HCT116 (cell line): ENCODE measurements around the gene HMCN2. TPM values are rescaled to one million over a fixed set of nuclear protein-coding genes. Genes with fewer than 3 reads are reported as not detected.

Source experiments
- ATAC-seq: fragments of 200-7000 bp; cut with Tn5 transposase; 2 replicates; pipeline ENCODE4 v1.9.1; 2020; ENCODE audit warnings: mild to moderate bottlenecking, moderate library complexity
- BruUV-seq: library from RNA; stranded (reverse); fragments of 400-500 nt; replicated peaks from 2 replicates; lab custom pipeline; 2021; lab: Mats Ljungman, UMichigan
- CTCF ChIA-PET: fragments of 300-600 bp; sonication (Branson Sonifier 250); formaldehyde crosslinking; loops from one replicate; lab custom pipeline; 2021; ENCODE audit warnings: antibody characterized with exemption; lab: Charles Lee
- POLR2A ChIA-PET: fragments of 300-600, 350-600 bp; sonication (Branson Sonifier 250); formaldehyde crosslinking; loops from one replicate; lab custom pipeline; 2021; ENCODE audit warnings: antibody characterized with exemption; lab: Charles Lee
- RAD21 ChIA-PET, 2 experiments: fragments of 300-600 bp; sonication (Branson Sonifier 250); formaldehyde crosslinking; loops; one replicate each; lab custom pipeline; 2023; ENCODE audit warnings: low total read pairs in 2 of 2; ENCODE audit not compliant: uncharacterized antibody in 2 of 2, unreplicated experiment in 2 of 2, low non-redundant PET in 1 of 2; lab: Charles Lee
- DNase-seq: peaks from one replicate; pipeline ENCODE4 v3.0.0-alpha.2; 2010; ENCODE audit warnings: low read depth, low spot score
- H2AFZ ChIP-seq: fragments of 200-600 bp; shearing (Covaris generic), sonication (generic); 2 replicates; pipeline ENCODE4 v1.6.1; 2017; ENCODE audit warnings: low read depth, mixed run types, mixed read lengths, antibody characterized with exemption, low read length; ENCODE audit not compliant: poor library complexity, severe bottlenecking
- H3K27ac ChIP-seq: 2 replicates; pipeline ENCODE4 v1.5.1; 2012; ENCODE audit warnings: low read depth, low read length
- H3K27me3 ChIP-seq: fragments of 200-600 bp; sonication (generic); 2 replicates; pipeline ENCODE4 v1.6.1; 2016; ENCODE audit warnings: mixed run types, low read length, mixed read lengths; ENCODE audit not compliant: insufficient read depth
- H3K36me3 ChIP-seq, 2 experiments: fragments of 200-500 bp in 1 of 2; fragments of 200-600 bp in 1 of 2; sonication (Bioruptor generic) in 1 of 2; sonication (generic) in 1 of 2; 2 replicates each; pipeline versions ENCODE4 v1.5.1 to v1.6.1; 2014 to 2016; ENCODE audit warnings: low read length in 2 of 2, inconsistent platforms in 1 of 2, mixed read lengths in 1 of 2, mixed run types in 1 of 2; ENCODE audit not compliant: insufficient read depth in 2 of 2, control insufficient read depth in 1 of 2
- H3K4me1 ChIP-seq, 2 experiments: fragments of 200-600 bp in 1 of 2; sonication (generic) in 1 of 2; 2 replicates each; pipeline versions ENCODE4 v1.5.1 to v1.6.1; 2012 to 2017; ENCODE audit warnings: low read length in 2 of 2, inconsistent platforms in 1 of 2, mild to moderate bottlenecking in 1 of 2, mixed read lengths in 1 of 2, mixed run types in 1 of 2, moderate library complexity in 1 of 2; ENCODE audit not compliant: insufficient read depth in 2 of 2, control insufficient read depth in 1 of 2
- H3K4me2 ChIP-seq: fragments of 200-600 bp; sonication (generic); 2 replicates; pipeline ENCODE4 v1.6.1; 2017; ENCODE audit warnings: mixed run types, low read length, mixed read lengths
- H3K4me3 ChIP-seq, 2 experiments: fragments of 200-600 bp in 1 of 2; sonication (generic) in 1 of 2; replicated peaks in 1 of 2; 2 replicates each; pipeline ENCODE4 v1.5.1; 2011 to 2016; ENCODE audit warnings: low read length in 2 of 2, control low read depth in 1 of 2, low read depth in 1 of 2, mild to moderate bottlenecking in 1 of 2, mixed read lengths in 1 of 2, mixed run types in 1 of 2
- H3K79me2 ChIP-seq: fragments of 200-600 bp; sonication (generic); 2 replicates; pipeline ENCODE4 v1.6.1; 2017; ENCODE audit warnings: mild to moderate bottlenecking, mixed run types, low read length, moderate library complexity, mixed read lengths; ENCODE audit not compliant: insufficient read depth
- H3K9ac ChIP-seq: fragments of 200-600 bp; sonication (generic); 2 replicates; pipeline ENCODE4 v1.6.1; 2016; ENCODE audit warnings: low read length, mixed read lengths
- H3K9me2 ChIP-seq: fragments of 200-600 bp; sonication (generic), shearing (Covaris generic); 2 replicates; pipeline ENCODE4 v1.6.1; 2017; ENCODE audit warnings: mixed run types, mild to moderate bottlenecking, moderate library complexity; ENCODE audit not compliant: insufficient read depth
- H3K9me3 ChIP-seq, 2 experiments: fragments of 200-500 bp in 1 of 2; fragments of 200-600 bp in 1 of 2; sonication (Bioruptor generic) in 1 of 2; sonication (generic) in 1 of 2; 2 replicates each; pipeline ENCODE4 v1.6.1; 2014 to 2017; ENCODE audit warnings: low read length in 2 of 2, mixed read lengths in 2 of 2, inconsistent platforms in 1 of 2, low read depth in 1 of 2, mild to moderate bottlenecking in 1 of 2, mixed run types in 1 of 2, moderate library complexity in 1 of 2; ENCODE audit not compliant: control insufficient read depth in 1 of 2, insufficient read depth in 1 of 2
- H4K20me1 ChIP-seq: fragments of 200-600 bp; sonication (generic), shearing (Covaris generic); 2 replicates; pipeline ENCODE4 v1.6.1; 2017; ENCODE audit warnings: mixed run types, mild to moderate bottlenecking, moderate library complexity; ENCODE audit not compliant: insufficient read depth
- CEBPB ChIP-seq: IDR thresholded peaks from 2 replicates; pipeline ENCODE4 v1.6.1; 2012; ENCODE audit warnings: low read depth
- EGR1 ChIP-seq: IDR thresholded peaks from 2 replicates; pipeline ENCODE4 v1.6.1; 2012; ENCODE audit warnings: low read depth
- RAD21 ChIP-seq: IDR thresholded peaks from 2 replicates; pipeline ENCODE4 v1.6.1; 2012; ENCODE audit warnings: low read depth, mild to moderate bottlenecking
- ZFX ChIP-seq: fragments of 450-650 bp; IDR thresholded peaks from 2 replicates; pipeline ENCODE4 v1.6.1; 2017
- intact Hi-C: fragments of 100-400 bp; cut with micrococcal nuclease; formaldehyde crosslinking; loops from 2 replicates; pipeline ENCODE4 v1.10.0; 2022
- total RNA-seq: library from RNA; stranded (reverse); gene quantifications from one replicate; pipeline ENCODE4 v1.2.1, GENCODE V29; 2021; ENCODE audit not compliant: unreplicated experiment
- TF ChIP-seq, protein P1 (sequence below): IDR thresholded peaks from 2 replicates; pipeline ENCODE4 v1.6.1; 2012
- TF ChIP-seq, protein P2 (sequence below): IDR thresholded peaks from 2 replicates; pipeline ENCODE4 v1.6.1; 2012

The HMCN2 gene
- total RNA-seq, 1 experiment from 2014 or later: 0.22 TPM

- TF ChIP-seq RAD21 (no peak), CEBPB (no peak)
- Histone ChIP-seq H3K4me1 (peaks cover 14 to 20% of the 10 kb centered on the region in 2 experiments), H3K36me3 (no peaks in the 10 kb centered on the region), H4K20me1 (no peaks in the 10 kb centered on the region), H3K9me3 (no peaks in the 10 kb centered on the region), H3K9ac (no peak overlapping the region), H3K79me2 (no peaks in the 10 kb centered on the region), H3K4me3 (no peak overlapping the region), H3K27me3 (no peaks in the 10 kb centered on the region), H3K27ac (no peak overlapping the region), H3K4me2 (no peak overlapping the region), H3K9me2 (no peaks in the 10 kb centered on the region), H2AFZ (no peak overlapping the region)
- ChIA-PET CTCF (no interaction called here), POLR2A (no interaction called here), RAD21 (no interaction called here)
- intact Hi-C loops: no loop called here
- DNase-seq (no peak), ATAC-seq (no peak)
- BruUV-seq: no TSS peak
Observed at GRCh38 chr9:130452835-130453234, 187.3 kb downstream of the HMCN2 start.

DNA sequence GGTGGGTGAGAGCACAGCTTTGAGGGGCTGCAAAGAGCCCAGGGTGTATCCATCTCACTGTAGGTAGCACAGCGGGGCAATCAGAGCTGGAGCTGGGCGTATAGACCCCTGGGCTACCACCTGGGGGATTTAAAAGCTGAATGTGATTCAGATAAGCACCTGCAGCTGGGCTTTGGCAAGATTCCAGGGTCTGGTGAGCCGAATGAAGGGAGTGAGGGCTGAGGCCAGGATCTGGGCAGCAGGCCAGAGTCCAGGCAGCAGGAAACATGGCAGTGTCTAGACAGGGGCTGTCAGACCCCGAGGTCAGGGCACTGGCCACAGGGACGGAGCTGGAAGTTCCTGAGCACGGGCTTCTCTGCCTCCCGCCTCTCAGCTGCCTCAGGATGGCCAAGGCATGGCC lies 187.9 kb downstream of the HMCN2 start:
- Histone ChIP-seq H3K27ac (no peak overlapping the region), H3K79me2 (no peaks in the 10 kb centered on the region), H3K9me3 (no peaks in the 10 kb centered on the region), H2AFZ (no peak overlapping the region), H3K4me1 (peaks cover 12 to 20% of the 10 kb centered on the region in 2 experiments), H3K9me2 (no peaks in the 10 kb centered on the region), H3K27me3 (no peaks in the 10 kb centered on the region), H3K9ac (no peak overlapping the region), H4K20me1 (no peaks in the 10 kb centered on the region), H3K4me3 (no peak overlapping the region), H3K4me2 (no peak overlapping the region), H3K36me3 (no peaks in the 10 kb centered on the region)
- BruUV-seq: no TSS peak
- CTCF ChIA-PET: no interaction called here
- RAD21 ChIA-PET: no interaction called here
- DNase-seq (no peak), ATAC-seq (no peak)
- POLR2A ChIA-PET: no interaction called here
- TF ChIP-seq EGR1 (no peak), ZFX (no peak)
- TF ChIP-seq, protein P1, sequence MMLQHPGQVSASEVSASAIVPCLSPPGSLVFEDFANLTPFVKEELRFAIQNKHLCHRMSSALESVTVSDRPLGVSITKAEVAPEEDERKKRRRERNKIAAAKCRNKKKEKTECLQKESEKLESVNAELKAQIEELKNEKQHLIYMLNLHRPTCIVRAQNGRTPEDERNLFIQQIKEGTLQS: no peak
- TF ChIP-seq, protein P2, sequence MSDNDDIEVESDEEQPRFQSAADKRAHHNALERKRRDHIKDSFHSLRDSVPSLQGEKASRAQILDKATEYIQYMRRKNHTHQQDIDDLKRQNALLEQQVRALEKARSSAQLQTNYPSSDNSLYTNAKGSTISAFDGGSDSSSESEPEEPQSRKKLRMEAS: no peak
- intact Hi-C loops: no loop called here
